ENCODE measurements around the gene SP110. TPM values are rescaled to one million over a fixed set of nuclear protein-coding genes. Genes with fewer than 3 reads are reported as not detected.

Gene SP110
- total RNA-seq, 1 donor from 2014 or later: 9.6 TPM

- TF ChIP-seq POLR2AphosphoS5 (IDR thresholded peaks at IDR 0.05; ENCODE audit: insufficient read depth in 1 of 2, low read depth in 1 of 2) (no peak), CTCF (IDR thresholded peaks at IDR 0.05) (no peak), POLR2A (IDR thresholded peaks at IDR 0.05) (no peak)
- no peak for DNase-seq (ENCODE audit: extremely low spot score in 2 of 2)
- H3K36me3 ChIP-seq: peaks cover 0 to 69% of the 10 kb centered on the region in 2 donors
Observed at GRCh38 chr2:230208576-230208975, 11.2 kb downstream of the SP110 start.

GRCh38 chr2:230205721-230206120 is 14.1 kb downstream of the SP110 start:
- Histone ChIP-seq H3K4me1 (no peaks in the 10 kb centered on the region), H3K4me3 (no peak overlapping the region), H3K9me3 (no peaks in the 10 kb centered on the region), H3K36me3 (peaks cover 0 to 62% of the 10 kb centered on the region in 2 donors), H3K27ac (no peak overlapping the region), H3K27me3 (no peaks in the 10 kb centered on the region)
- TF ChIP-seq POLR2AphosphoS5 (IDR thresholded peaks at IDR 0.05; ENCODE audit: insufficient read depth in 1 of 2, low read depth in 1 of 2) (no peak), CTCF (IDR thresholded peaks at IDR 0.05) (no peak), POLR2A (IDR thresholded peaks at IDR 0.05) (no peak)
- no peak for DNase-seq (ENCODE audit: extremely low spot score in 2 of 2)
- intact Hi-C loops (cut with DNase I): no loop called here

More at GRCh38 chr2:230208576-230208975, 11.2 kb downstream of the SP110 start:
- Histone ChIP-seq H3K4me3 (no peak overlapping the region), H3K27ac (no peak overlapping the region), H3K27me3 (no peaks in the 10 kb centered on the region), H3K4me1 (no peaks in the 10 kb centered on the region), H3K9me3 (no peaks in the 10 kb centered on the region)
- intact Hi-C loops (cut with DNase I): no loop called here

- Histone ChIP-seq H3K36me3 (peaks cover 0 to 62% of the 10 kb centered on the region in 2 donors), H3K4me3 (no peak overlapping the region), H3K27me3 (no peaks in the 10 kb centered on the region), H3K27ac (no peak overlapping the region), H3K4me1 (no peaks in the 10 kb centered on the region), H3K9me3 (no peaks in the 10 kb centered on the region)
- DNase-seq (ENCODE audit: extremely low spot score in 2 of 2): no peak
- intact Hi-C loops (cut with DNase I): no loop called here
- no peak for TF ChIP-seq CTCF (IDR thresholded peaks at IDR 0.05)
- no peak for TF ChIP-seq POLR2A (IDR thresholded peaks at IDR 0.05)
- TF ChIP-seq POLR2AphosphoS5 (IDR thresholded peaks at IDR 0.05; ENCODE audit: insufficient read depth in 1 of 2, low read depth in 1 of 2): no peak
Observed at GRCh38 chr2:230205034-230205433, 14.8 kb downstream of the SP110 start.

DNA sequence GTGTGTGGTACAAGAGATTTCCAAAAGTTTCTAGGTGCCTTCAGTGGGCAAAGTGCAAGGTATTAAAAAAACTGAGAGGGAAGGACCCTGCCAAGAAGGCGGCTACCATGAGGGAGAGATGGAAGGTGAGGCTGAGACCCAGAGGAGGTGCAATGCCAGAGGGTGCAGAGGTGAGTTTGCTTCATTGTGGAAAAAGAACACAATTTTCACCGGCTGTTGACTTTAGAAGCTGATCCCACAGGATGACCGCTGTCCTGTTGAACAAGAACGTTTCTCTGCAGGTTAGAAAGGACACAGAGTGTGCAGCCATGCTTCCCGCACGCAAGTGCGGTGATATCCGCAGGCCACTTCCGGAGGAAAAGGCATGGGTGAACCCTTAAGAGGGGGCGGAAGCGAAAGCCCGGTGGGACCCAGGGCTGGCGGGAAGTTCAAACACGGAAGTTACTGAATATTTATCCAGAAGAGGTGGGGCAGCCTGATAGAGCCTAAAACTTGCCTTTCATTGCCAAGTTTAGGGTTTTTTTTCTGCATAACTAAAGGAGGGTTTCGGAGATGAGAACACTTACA is 16.6 kb downstream of the SP110 start:
- peaks cover 0 to 61% of the 10 kb centered on the region in 2 donors for H3K36me3 ChIP-seq
- H3K27me3 ChIP-seq: no peaks in the 10 kb centered on the region
- intact Hi-C loops (cut with DNase I): no loop called here
- DNase-seq (ENCODE audit: extremely low spot score in 2 of 2): no peak
- H3K9me3 ChIP-seq: no peaks in the 10 kb centered on the region
- H3K4me3 ChIP-seq: no peak overlapping the region
- H3K4me1 ChIP-seq: no peaks in the 10 kb centered on the region
- TF ChIP-seq CTCF (IDR thresholded peaks at IDR 0.05): no peak
- no peak for TF ChIP-seq POLR2AphosphoS5 (IDR thresholded peaks at IDR 0.05; ENCODE audit: insufficient read depth in 1 of 2, low read depth in 1 of 2)
- no peak for TF ChIP-seq POLR2A (IDR thresholded peaks at IDR 0.05)
- no peak overlapping the region for H3K27ac ChIP-seq

DNA sequence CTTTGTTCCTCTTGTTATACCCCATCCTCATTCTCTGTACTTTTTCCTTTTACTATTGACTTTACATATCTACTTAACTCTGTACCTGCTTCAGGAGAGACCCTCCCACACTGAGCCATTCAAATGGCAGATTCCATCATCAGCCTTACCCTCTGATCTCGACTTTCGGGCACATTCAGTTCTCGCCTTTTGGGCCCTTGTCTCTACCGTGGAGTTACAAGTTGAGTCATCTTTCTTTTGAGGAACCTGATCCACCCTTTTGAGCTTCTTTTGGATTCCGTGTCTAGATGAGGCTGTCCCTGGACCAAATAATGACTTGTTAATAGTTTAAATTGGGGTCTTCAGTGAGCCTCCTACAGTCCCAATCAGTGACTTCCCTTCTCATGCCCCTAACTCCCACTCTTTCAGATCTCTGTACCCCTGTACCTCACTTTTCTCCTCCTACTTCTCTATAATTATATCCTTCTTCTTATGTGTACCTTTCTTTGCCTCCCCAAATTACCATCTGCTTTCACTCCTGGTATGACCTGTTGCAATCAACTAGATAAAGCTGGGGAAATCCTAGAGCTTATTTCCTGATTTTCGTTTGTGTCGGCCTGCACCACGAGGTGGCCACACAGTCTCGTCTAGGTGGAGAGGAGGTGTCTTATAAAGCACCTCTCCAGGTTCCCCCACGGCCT is 17.2 kb downstream of the SP110 start:
- no peak overlapping the region for H3K27ac ChIP-seq
- no peaks in the 10 kb centered on the region for H3K4me1 ChIP-seq
- no peaks in the 10 kb centered on the region for H3K9me3 ChIP-seq
- H3K4me3 ChIP-seq: no peak overlapping the region
- no peaks in the 10 kb centered on the region for H3K27me3 ChIP-seq
- no peak for DNase-seq (ENCODE audit: extremely low spot score in 2 of 2)
- intact Hi-C loops (cut with DNase I): no loop called here
- H3K36me3 ChIP-seq: peaks cover 0 to 61% of the 10 kb centered on the region in 2 donors
- TF ChIP-seq POLR2A (IDR thresholded peaks at IDR 0.05) (no peak), CTCF (IDR thresholded peaks at IDR 0.05) (no peak), POLR2AphosphoS5 (IDR thresholded peaks at IDR 0.05; ENCODE audit: insufficient read depth in 1 of 2, low read depth in 1 of 2) (no peak)
